Brain microvascular endothelial cell (primary cell): ENCODE data around the gene HES4.

ENCODE experiments used
- DNase-seq: peaks from one replicate; pipeline ENCODE4 v3.0.0-alpha.2; 2020
- H3K27ac ChIP-seq: fragments of 250-450 bp; sonication (Bioruptor Pico); 2 replicates; pipeline ENCODE4 v1.5.1; 2020; ENCODE audit warnings: mild to moderate bottlenecking, moderate library complexity
- H3K27me3 ChIP-seq: fragments of 250-450 bp; sonication (Bioruptor Pico); replicated peaks from 2 replicates; pipeline ENCODE4 v1.5.1; 2020; ENCODE audit warnings: mild to moderate bottlenecking
- H3K36me3 ChIP-seq: fragments of 250-450 bp; sonication (Bioruptor Pico); replicated peaks from 2 replicates; pipeline ENCODE4 v1.5.1; 2020; ENCODE audit warnings: mild to moderate bottlenecking
- H3K4me3 ChIP-seq: 2 replicates; pipeline ENCODE4 v1.5.1; 2011; ENCODE audit warnings: low read depth, mild to moderate bottlenecking, control low read depth, low read length, moderate library complexity
- in situ Hi-C: cut with HindIII; loops from 2 replicates; pipeline ENCODE4 v1.10.0; 2017; ENCODE audit warnings: low sequenced_read_pairs, low pct_ligation_motif_present
- TF ChIP-seq, protein P1 (sequence below): IDR thresholded peaks from 2 replicates; pipeline ENCODE4 v1.5.1; 2011; ENCODE audit warnings: low read depth, mild to moderate bottlenecking, moderate library complexity, low read length, control low read depth, inconsistent platforms; ENCODE audit errors: missing control alignments

Gene HES4

DNA sequence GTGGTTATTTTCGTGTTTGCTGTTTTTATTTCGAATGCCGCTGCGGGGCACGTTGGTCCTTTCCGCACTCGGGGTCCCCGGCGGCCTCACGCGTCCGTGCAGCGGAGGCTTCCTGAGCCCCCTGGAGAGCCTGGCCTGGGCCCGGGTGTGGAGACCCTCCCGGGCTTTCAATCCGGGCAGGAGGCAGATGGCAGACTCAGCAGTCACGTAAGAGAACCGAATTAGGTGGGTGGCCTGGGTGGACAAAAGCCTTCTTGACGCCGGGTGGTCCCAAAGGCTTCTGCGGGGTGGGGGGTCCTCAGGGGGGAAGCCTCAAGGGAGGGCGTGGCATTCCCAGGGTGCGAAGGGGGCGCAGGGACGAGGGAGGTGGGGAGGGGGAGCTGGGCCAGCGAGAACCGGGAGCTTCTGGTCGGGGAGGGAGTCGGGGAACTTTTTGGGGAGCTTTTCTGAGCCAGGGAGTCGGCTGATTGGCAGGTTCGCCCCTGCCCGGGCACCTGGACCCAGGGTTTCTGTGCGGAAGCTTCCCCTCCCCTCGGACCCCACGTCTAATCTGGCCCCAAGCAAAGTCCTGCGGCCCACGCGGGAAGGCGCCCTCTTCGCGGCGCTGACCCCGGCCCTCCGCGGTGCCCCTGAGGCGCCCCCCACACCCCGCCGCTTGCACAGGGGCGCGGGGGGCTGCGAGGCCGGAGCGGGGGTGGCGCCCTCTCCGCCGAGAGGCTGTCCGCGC is 1.3 kb upstream of the HES4 start:
- H3K36me3 ChIP-seq, result no peaks in the 10 kb centered on the region
- TF ChIP-seq, protein P1, sequence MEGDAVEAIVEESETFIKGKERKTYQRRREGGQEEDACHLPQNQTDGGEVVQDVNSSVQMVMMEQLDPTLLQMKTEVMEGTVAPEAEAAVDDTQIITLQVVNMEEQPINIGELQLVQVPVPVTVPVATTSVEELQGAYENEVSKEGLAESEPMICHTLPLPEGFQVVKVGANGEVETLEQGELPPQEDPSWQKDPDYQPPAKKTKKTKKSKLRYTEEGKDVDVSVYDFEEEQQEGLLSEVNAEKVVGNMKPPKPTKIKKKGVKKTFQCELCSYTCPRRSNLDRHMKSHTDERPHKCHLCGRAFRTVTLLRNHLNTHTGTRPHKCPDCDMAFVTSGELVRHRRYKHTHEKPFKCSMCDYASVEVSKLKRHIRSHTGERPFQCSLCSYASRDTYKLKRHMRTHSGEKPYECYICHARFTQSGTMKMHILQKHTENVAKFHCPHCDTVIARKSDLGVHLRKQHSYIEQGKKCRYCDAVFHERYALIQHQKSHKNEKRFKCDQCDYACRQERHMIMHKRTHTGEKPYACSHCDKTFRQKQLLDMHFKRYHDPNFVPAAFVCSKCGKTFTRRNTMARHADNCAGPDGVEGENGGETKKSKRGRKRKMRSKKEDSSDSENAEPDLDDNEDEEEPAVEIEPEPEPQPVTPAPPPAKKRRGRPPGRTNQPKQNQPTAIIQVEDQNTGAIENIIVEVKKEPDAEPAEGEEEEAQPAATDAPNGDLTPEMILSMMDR, result no peak
- DNase-seq, result no peak
- H3K27me3 ChIP-seq, result no peaks in the 10 kb centered on the region
- peak overlapping the region; percentile 60 for H3K4me3 ChIP-seq
- in situ Hi-C loops, result no loop called here
- peak overlapping the region; percentile 97 for H3K27ac ChIP-seq

DNA sequence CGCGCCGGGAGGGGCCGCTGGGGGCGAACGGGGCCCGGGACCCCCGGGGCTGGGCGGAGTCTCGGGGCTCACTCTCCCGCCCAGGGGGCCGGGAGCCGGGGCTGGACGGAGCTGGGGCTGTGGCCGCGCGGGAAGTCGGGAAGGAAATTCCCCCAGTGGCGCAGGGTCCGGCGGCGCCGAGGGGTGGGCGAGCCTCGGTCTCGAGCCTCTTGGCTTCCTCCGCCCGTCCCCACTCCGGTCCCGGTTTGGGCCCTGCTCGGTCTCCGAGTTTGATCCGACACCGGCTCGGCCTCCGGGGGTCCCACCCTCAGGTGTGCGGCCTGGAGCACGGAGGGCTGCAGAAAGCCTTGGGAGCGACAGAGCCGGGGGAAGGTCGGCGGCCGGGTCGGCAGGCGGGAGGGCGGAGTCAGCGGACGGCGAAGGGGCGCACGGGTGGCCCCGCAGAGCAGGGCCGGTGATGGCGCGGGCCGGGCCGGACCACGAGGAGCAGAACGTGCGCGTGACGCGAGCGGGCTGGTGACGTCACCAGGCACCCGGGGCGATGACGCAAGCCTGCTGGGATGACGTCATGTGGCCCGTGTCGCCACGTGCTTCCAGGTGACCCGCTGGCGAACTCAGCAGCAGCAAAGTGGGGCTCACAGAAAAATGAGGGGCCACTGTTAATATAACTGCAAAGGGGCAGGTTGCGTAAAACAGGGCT is 610 bp upstream of the HES4 start:
- in situ Hi-C loops, result no loop called here
- TF ChIP-seq, protein P1, result no peak
- H3K36me3 ChIP-seq, result no peaks in the 10 kb centered on the region
- H3K27ac ChIP-seq, result peak overlapping the region; percentile 97
- H3K27me3 ChIP-seq, result no peaks in the 10 kb centered on the region
- peak; percentile 82 for DNase-seq
- peak overlapping the region; percentile 60 for H3K4me3 ChIP-seq

DNA sequence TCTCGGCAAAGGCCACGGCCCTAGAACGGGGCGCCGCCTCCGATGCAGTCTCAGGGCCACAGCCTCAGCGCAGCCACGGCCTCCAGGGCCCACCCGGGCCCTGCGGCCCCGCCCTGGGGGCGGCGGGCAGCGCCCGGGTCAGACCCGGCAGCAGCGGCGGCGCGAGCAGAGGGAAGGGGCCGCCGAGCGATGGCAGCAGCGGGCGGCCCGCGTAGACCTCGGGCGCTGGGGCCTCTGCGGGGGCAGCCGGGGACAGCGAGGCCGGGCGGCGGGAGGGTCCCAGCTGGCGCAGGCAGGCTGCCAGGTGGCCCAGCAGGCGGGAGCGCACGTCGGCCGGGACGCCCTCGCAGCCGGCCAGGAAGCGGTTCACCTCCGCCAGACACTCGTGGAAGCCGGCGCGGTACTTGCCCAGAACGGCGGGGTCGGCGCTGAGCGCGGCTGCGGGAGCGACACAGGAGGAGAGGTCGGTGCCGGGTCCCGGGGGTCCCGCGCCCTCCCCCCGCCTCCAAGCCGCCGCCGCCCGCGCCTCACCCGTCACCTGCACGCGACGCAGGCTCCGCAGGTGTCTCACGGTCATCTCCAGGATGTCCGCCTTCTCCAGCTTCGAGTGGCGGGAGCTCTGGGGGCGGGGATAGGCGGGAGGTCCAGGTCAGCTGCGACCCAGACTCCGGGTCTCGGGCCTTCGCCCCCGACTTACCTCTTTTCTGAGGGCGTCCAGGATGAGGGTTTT is 737 bp downstream of the HES4 start:
- TF ChIP-seq, protein P1, result no peak
- DNase-seq, result no peak
- no peaks in the 10 kb centered on the region for H3K36me3 ChIP-seq
- peak overlapping the region; percentile 57 for H3K4me3 ChIP-seq
- in situ Hi-C loops, result no loop called here
- no peaks in the 10 kb centered on the region for H3K27me3 ChIP-seq
- H3K27ac ChIP-seq, result peak overlapping the region; percentile 97

DNA sequence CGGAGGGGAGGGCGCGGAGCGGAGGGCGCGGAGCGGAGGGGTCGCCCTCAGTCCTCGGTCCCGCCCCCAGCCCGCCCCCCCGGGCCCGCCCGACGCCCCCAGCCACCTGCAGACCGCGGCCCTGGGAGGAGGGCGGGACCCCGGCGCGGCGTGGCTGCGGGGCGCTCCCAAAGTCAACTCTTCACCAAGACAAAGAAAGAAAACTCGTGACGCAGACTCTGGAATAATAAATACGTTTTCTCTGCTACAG is 1.2 kb downstream of the HES4 start:
- in situ Hi-C loops, result no loop called here
- Histone ChIP-seq H3K4me3 (peak overlapping the region; percentile 57), H3K27ac (peak overlapping the region; percentile 97), H3K27me3 (no peaks in the 10 kb centered on the region), H3K36me3 (no peaks in the 10 kb centered on the region)
- no peak for DNase-seq
- TF ChIP-seq, protein P1, result no peak

DNA sequence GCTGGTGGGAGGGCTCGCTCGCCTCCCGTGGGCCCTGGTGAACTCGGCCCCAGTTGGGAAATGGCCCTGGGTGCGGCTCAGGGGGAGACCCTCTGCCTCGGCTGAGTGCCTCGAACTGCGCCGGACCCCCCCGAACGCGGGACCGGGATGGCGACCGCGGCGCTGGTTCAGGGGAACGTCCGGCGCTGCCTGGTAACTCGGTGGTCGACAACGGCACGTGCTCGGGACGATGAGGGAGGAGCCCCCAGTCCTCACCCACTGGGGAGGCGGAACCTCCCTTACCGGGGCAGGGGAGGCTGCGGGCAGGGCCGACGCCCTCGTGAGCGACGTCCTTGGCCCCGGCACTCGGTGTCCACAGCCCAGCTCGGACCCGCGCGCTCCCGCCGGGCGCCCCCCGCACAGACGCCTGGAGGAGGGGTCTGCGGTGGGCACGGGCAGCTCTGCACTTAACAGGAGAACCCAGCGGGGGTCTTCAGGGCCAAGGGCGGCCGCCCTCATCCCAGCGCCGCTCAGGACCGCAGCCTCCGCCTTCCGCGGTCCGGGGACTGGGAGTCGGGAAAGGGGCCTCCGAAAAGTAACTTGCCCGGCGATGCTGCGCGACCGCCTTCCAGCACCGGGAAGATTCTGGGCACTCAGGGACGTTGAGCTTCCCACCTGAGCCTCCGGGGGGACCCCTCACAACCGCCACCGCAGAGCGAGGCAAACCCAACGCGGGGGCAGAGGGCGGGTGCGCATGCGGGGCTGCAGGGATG is 1.7 kb downstream of the HES4 start:
- Histone ChIP-seq H3K27me3 (no peaks in the 10 kb centered on the region), H3K36me3 (no peaks in the 10 kb centered on the region), H3K27ac (no peak overlapping the region), H3K4me3 (peak overlapping the region; percentile 57)
- TF ChIP-seq, protein P1, result no peak
- in situ Hi-C loops, result no loop called here
- no peak for DNase-seq
